Measurements from ENCODE around the gene AKR1D1.
"Not testable (repeated sequence)": the region's sequence is repeated elsewhere in the genome, so short reads cannot be mapped to it uniquely, and the experiment has no call there.

The AKR1D1 gene

GRCh38 chr7:138074540-138074939 is 1.7 kb upstream of the AKR1D1 start:
- FAIRE-seq, result no peak

- FAIRE-seq, result no peak
These were observed 909 bp upstream of the AKR1D1 start for GRCh38 chr7:138075350-138075749.

- not testable (repeated sequence) for FAIRE-seq
These were observed 473 bp upstream of the AKR1D1 start for GRCh38 chr7:138075786-138076185.

GRCh38 chr7:138077809-138078208 is 1.6 kb downstream of the AKR1D1 start:
- FAIRE-seq, result no peak

- no peak for FAIRE-seq
These were observed 2.9 kb downstream of the AKR1D1 start for GRCh38 chr7:138079137-138079536.

GRCh38 chr7:138081868-138082267 is 5.6 kb downstream of the AKR1D1 start:
- FAIRE-seq, result no peak

- no peak for FAIRE-seq
These were observed 7.6 kb downstream of the AKR1D1 start for GRCh38 chr7:138083859-138084258.

GRCh38 chr7:138086563-138087270 is 10.5 kb downstream of the AKR1D1 start:
- FAIRE-seq, result no peak

- FAIRE-seq, result no peak
These were observed 13.0 kb downstream of the AKR1D1 start for GRCh38 chr7:138089080-138089901.

- FAIRE-seq, result no peak
These were observed 14.8 kb downstream of the AKR1D1 start for GRCh38 chr7:138091032-138091431.

GRCh38 chr7:138091840-138092239 is 15.6 kb downstream of the AKR1D1 start:
- not testable (repeated sequence) for FAIRE-seq

GRCh38 chr7:138092486-138093028 is 16.3 kb downstream of the AKR1D1 start:
- FAIRE-seq, result no peak

GRCh38 chr7:138095972-138096935 is 20.0 kb downstream of the AKR1D1 start:
- FAIRE-seq, result no peak

GRCh38 chr7:138097064-138097741 is 20.9 kb downstream of the AKR1D1 start:
- no peak for FAIRE-seq

GRCh38 chr7:138099813-138100212 is 23.6 kb downstream of the AKR1D1 start:
- FAIRE-seq, result no peak

GRCh38 chr7:138105221-138105620 is 29.0 kb downstream of the AKR1D1 start:
- FAIRE-seq, result no peak

- FAIRE-seq, result no peak
These were observed 38.8 kb downstream of the AKR1D1 start for GRCh38 chr7:138115047-138115446.

- no peak for FAIRE-seq
These were observed 39.9 kb downstream of the AKR1D1 start for GRCh38 chr7:138116141-138116540.

- no peak for FAIRE-seq
These were observed 40.6 kb downstream of the AKR1D1 start for GRCh38 chr7:138116892-138117291.

GRCh38 chr7:138120140-138120827 is 44.0 kb downstream of the AKR1D1 start:
- no peak for FAIRE-seq

- FAIRE-seq, result no peak
These were observed 45.9 kb downstream of the AKR1D1 start for GRCh38 chr7:138122162-138122561.

GRCh38 chr7:138125119-138125518 is 48.9 kb downstream of the AKR1D1 start:
- FAIRE-seq, result no peak
